Measurements from ENCODE around the gene UBE2J1.
"Not testable (repeated sequence)": the region's sequence is repeated elsewhere in the genome, so short reads cannot be mapped to it uniquely, and the experiment has no call there.

Gene UBE2J1

DNA sequence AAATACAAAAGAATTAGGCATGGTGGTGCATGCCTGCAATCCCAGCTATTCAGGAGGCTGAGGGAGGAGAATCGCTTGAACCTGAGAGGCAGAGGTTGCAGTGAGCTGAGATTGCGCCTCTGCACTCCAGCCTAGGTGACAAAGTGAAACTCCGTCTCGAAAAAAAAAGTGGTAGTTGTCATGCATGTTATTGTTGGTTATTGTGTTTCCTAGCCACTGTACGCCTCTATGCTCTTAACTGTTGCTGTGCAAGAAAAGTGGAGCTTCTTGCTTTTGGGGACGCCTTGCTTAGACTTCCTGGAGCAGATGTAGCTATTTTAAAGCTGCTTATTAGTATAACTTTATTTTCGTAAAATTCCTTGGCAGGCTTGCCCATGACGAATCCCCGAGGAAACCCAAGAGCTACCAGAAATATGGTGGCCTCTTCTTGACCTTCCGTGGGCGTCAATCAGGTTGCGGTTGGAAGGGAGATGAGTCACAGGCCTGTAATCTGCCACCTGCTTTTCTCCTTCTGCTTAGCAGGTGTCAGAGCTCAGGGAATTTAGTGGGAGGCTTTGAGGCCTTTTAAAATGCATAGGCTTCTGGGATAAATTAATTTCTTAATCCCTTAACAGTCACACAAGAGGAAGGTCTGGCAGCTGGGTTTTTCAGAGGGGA, 54.7 kb downstream of the UBE2J1 start:
- peak overlapping the region in 1 of 21 experiments; percentile 5 for H3K27ac ChIP-seq

GRCh38 chr6:89295981-89296380, 56.5 kb downstream of the UBE2J1 start:
- no peak overlapping the region for H3K4me3 ChIP-seq
- H3K27ac ChIP-seq, result no peak overlapping the region

More for the DNA sequence above, 54.7 kb downstream of the UBE2J1 start:
- H3K4me3 ChIP-seq, result no peak overlapping the region

GRCh38 chr6:89295116-89295515, 57.4 kb downstream of the UBE2J1 start:
- H3K4me3 ChIP-seq, H3K27ac ChIP-seq: not testable (repeated sequence)

- Histone ChIP-seq H3K4me3 (no peak overlapping the region), H3K27ac (no peak overlapping the region)
These were observed 61.2 kb downstream of the UBE2J1 start for GRCh38 chr6:89291256-89291819.

DNA sequence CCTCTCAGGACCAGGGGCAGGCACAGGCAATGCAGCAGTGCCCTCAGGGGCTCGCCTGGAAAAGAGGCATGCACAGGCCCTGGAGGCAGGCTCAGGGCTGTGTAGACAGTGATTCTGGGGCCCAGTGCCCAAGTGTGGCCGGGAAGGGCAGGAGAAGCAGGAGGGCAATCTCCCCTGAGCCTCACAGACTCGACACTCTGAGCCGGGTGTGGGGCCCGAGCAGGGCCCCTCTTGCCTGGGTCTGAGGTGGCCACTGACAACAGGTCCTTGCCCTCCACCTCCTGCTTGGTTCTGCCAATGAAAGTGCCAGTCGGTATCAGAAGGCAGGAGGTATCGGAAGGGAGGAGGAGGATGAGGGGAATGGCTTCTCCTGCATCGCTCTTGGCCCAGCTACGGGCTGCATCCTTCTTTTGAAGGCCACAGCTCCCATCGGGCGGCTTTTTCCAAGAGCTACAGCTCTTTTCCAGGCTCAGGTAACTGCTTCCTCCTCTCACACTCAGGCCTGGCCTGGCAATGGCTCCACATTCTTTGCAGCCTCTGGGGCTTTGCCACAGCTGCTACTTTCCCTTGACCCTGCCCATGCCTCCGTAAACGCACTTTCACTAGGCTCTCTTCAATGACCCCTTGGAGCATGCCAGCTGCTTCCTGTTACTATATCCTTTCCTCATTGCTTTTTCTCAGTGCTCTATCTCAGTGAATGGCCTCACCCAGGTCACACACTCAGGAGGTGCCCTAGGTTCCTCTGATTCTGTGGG, 61.9 kb downstream of the UBE2J1 start:
- no peak overlapping the region for H3K27ac ChIP-seq
- no peak overlapping the region for H3K4me3 ChIP-seq

DNA sequence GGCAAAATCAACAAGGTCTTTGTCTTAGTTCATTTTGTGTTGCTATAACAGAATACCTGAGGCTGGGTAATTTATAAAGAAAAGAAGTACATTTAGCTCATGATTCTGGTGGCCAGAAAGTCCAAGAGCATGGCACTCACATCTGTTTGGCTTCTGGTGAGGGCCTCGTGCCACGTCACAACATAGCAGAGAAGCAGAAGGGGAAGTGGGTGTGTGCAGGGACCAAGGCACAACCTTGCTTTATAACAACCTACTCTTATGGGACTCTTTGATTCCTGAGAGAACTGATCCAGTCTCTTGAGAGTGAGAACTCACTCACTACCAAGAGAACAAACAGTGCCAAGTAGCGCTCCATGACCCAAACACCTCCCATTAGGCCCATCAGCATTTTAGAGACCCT, 62.8 kb downstream of the UBE2J1 start:
- Histone ChIP-seq H3K4me3 (no peak overlapping the region), H3K27ac (no peak overlapping the region)

DNA sequence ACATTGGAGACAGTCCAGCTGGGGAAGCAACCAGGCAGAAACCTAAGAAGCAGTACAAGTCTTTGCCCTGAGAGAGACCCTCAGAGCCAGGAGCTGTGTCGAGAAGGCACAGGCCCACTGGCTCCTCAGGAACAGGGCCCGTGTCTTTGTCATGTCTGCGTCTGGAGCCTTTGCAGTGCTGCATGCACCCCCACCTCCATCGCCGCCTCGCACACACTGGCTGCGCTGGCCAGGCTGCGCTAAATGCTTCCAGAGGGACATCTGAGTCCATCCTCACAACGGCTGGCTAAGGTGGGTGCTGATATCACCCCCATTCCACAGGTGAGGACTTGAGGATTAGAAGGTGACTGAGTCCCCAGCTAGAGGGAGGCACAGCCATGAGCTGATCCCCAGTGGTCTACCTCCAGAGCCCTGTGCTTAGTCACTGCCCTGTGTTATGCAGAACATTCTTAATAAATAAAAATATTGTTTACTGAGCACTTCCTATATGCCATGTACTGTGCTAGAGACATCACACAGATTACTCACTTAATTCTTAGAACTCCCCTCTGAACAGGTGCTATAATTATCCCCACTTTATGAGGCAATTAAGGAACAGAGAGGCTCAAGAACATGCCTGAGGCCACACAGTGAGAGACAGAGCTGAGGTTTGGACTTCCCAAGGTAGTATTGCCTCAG, 65.0 kb downstream of the UBE2J1 start:
- Histone ChIP-seq H3K27ac (no peak overlapping the region), H3K4me3 (no peak overlapping the region)

DNA sequence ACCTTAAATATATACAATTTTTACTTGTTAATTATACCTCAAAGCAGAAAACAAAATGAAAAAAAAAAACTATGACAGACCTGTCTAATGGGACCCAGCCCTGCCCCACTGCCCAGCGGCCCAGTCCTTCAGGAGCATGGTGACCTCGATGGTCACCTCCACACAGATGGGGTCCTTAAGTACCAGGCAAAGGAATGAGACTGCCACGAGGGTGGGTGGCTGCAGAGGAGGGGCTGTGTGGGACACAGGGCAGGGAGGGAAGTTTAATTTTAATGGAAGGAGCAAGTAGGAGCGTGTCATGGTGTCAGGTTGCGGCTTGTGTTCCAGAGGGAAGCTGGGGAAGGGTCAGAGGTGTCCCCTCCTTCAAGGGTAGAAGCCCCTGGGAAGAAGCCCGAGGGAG, 66.0 kb downstream of the UBE2J1 start:
- Histone ChIP-seq H3K27ac (no peak overlapping the region), H3K4me3 (no peak overlapping the region)

DNA sequence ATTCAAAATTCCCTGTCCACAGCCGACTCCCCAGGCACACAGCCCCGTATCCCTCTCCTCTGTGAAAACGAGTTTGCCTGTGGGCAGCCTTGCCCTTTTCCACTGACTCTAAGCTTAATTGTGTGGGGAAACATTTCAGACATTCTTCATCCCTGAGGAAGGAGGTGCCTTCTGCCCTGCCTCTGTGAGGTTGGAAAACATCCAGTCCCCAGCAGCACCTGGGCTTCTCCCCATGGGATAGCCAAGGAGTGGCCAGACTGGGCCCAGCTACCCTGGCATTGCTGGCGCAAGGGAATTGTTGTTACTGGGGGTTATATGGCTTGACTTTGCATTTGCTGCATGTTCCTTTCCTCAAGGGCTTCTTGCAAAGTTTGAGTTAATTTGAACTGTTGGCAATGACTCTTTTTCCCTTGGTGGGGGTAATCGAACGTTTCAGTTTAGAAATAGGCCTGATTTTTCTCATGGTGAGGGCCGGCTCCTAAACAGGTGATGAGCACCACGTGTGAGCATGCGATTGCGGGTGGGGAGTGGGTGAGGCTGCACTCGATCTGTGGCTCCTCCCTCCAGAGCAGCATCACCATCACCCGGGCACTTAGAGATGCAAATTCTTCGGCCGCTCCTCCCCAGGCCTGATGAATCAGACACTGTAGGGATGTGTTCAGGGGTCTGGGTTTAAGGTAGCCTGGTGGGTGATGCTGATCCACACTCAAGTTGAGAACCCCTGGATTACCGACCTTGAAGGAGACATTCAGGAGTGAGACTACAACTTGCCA, 67.4 kb downstream of the UBE2J1 start:
- no peak overlapping the region for H3K27ac ChIP-seq
- H3K4me3 ChIP-seq, result no peak overlapping the region

DNA sequence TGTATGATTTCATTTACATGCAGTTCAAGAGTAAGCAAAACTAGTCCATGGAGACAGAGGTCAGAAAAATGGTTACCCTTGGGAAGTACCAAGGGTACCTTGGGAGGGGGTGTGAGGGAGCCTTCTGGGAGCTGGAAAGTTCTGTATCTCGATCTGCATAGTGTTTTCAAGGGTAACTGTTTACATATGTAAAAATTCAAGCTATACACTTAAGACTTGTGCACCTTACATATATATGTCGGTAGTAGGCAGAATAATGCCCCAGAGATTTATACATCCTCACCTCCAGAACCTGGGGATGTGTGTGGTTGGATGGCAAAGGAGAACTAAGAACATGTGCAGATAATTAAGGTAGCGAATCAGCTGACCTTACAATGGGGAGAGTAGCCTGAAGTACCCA, 68.4 kb downstream of the UBE2J1 start:
- Histone ChIP-seq H3K27ac (no peak overlapping the region), H3K4me3 (no peak overlapping the region)

GRCh38 chr6:89282749-89283148, 69.8 kb downstream of the UBE2J1 start:
- H3K4me3 ChIP-seq, result no peak overlapping the region
- no peak overlapping the region for H3K27ac ChIP-seq

DNA sequence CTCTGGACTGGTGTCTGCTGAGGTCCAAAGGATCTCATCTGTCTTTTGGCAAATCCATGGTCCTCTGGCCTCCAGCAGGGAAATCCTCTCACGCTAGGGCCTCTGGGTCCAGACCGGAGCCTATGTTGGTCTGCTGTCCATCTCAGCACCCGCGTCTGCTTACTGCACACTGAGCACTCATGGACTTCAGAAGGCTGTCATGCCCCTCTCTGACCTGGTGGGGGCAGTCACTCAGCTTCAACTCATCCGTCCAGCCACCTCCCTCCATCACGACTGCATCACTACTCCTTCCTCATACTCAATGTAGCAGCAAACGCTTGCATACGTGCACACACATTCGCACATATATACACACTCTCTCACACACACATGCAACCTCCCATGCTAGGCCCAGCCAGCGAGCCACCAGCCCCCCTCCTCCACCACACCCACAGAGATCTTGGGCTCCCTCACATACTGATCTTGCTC, 70.7 kb downstream of the UBE2J1 start:
- H3K27ac ChIP-seq, result no peak overlapping the region
- no peak overlapping the region for H3K4me3 ChIP-seq

GRCh38 chr6:89278956-89279355, 73.6 kb downstream of the UBE2J1 start:
- Histone ChIP-seq H3K4me3 (no peak overlapping the region), H3K27ac (no peak overlapping the region)
